AML-193 (cell line): Measurements from ENCODE around the gene NUDT22.
A peak's percentile ranks its signal among the peaks of the same experiment; 100 is the strongest.

ENCODE experiments used
- DNase-seq, 2 experiments: peaks; one replicate each; lab custom pipeline; 2025; lab: John Stamatoyannopoulos, UW

NUDT22 gene

GRCh38 chr11:64227405-64227956, 1.4 kb downstream of the NUDT22 start:
- DNase-seq, result no peak

GRCh38 chr11:64229090-64229743, 3.1 kb downstream of the NUDT22 start:
- DNase-seq, result no peak

- no peak for DNase-seq
Measured at GRCh38 chr11:64229744-64230170, 3.7 kb downstream of the NUDT22 start.

GRCh38 chr11:64230171-64230984, 4.3 kb downstream of the NUDT22 start, which contains the start of gene DNAJC4:
Gene DNAJC4 (plus strand): TSS chr11:64230548. CDS start chr11:64230855, 307 bp downstream.
- peak; percentile 76 to 78 for DNase-seq

- DNase-seq, result peak; percentile 20 to 30
Measured at GRCh38 chr11:64230985-64231365, 4.9 kb downstream of the NUDT22 start.

- no peak for DNase-seq
Measured at GRCh38 chr11:64231546-64231945, 5.5 kb downstream of the NUDT22 start.

- DNase-seq, result no peak
Measured at GRCh38 chr11:64232182-64232966, 6.3 kb downstream of the NUDT22 start.

GRCh38 chr11:64232967-64233315, 6.9 kb downstream of the NUDT22 start:
- no peak for DNase-seq

- DNase-seq, result no peak
Measured at GRCh38 chr11:64233913-64234586, 8.0 kb downstream of the NUDT22 start, which contains the start of gene VEGFB. Gene VEGFB (plus strand): TSS chr11:64234584. CDS start chr11:64234834, 250 bp downstream.

- no peak for DNase-seq
Measured at GRCh38 chr11:64234647-64235379, 8.7 kb downstream of the NUDT22 start.

- no peak for DNase-seq
Measured at GRCh38 chr11:64235437-64236161, 9.5 kb downstream of the NUDT22 start.

- DNase-seq, result no peak
Measured at GRCh38 chr11:64237484-64237951, 11.4 kb downstream of the NUDT22 start.

- DNase-seq, result no peak
Measured at GRCh38 chr11:64238076-64238475, 12.0 kb downstream of the NUDT22 start.

GRCh38 chr11:64238999-64239398, 12.9 kb downstream of the NUDT22 start:
- peak; percentile 37 to 52 for DNase-seq

- DNase-seq, result peak; percentile 68 to 71
Measured at GRCh38 chr11:64239662-64240434, 13.8 kb downstream of the NUDT22 start.

GRCh38 chr11:64240435-64241240, 14.6 kb downstream of the NUDT22 start, which contains the start of gene FKBP2:
Gene FKBP2 (plus strand): TSS chr11:64241095. CDS start chr11:64242388, 1,293 bp downstream.
- peak; percentile 85 to 87 for DNase-seq

GRCh38 chr11:64241241-64241490, 15.1 kb downstream of the NUDT22 start:
- DNase-seq, result peak in 1 of 2 experiments; percentile 93
